ENCODE data around the gene ETV3.

GRCh38 chr1:157103268-157103667 is 34.9 kb downstream of the ETV3 start:
- TF ChIP-seq CTCF (IDR thresholded peaks at IDR 0.05; ENCODE audit: borderline replicate concordance, extremely low read depth, low read length, poor library complexity, severe bottlenecking) (no peak), EZH2 (IDR thresholded peaks at IDR 0.05; ENCODE audit: borderline replicate concordance, low read depth, low read length, severe bottlenecking) (no peak)

Measured in DND-41 (cell line).